Measurements from ENCODE around the gene ZNF513.

GRCh38 chr2:27373567-27373966, 7.0 kb downstream of the ZNF513 start:
- TF ChIP-seq POLR2A (IDR thresholded peaks at IDR 0.05; ENCODE audit: extremely low read depth, insufficient read length), result no peak
- TF ChIP-seq CTCF (IDR thresholded peaks at IDR 0.05; ENCODE audit: low read depth, low read length), result no peak

Measured in NB4 (cell line).